Ascending aorta (tissue), 2 donors: ENCODE measurements around the gene ADARB1. TPM values are rescaled to one million over a fixed set of nuclear protein-coding genes. Genes with fewer than 3 reads are reported as not detected.

ENCODE experiments used
- DNase-seq, 2 donors: peaks; one replicate each; pipeline ENCODE4 v3.0.0-alpha.2; 2019; ENCODE audit warnings: low spot score in 2 of 2
- H3K27ac ChIP-seq, 2 donors: fragments of 200-600 bp; sonication (generic); one replicate each; pipeline ENCODE4 v1.5.1; 2016 to 2017; ENCODE audit warnings: mild to moderate bottlenecking in 1 of 2
- H3K27me3 ChIP-seq: fragments of 200-600 bp; sonication (generic); one replicate; pipeline ENCODE4 v1.5.1; 2017
- H3K36me3 ChIP-seq, 2 donors: fragments of 200-600 bp; sonication (generic); one replicate each; pipeline ENCODE4 v1.5.1; 2016
- H3K4me1 ChIP-seq, 2 donors: fragments of 200-600 bp; sonication (generic); one replicate each; pipeline ENCODE4 v1.5.1; 2016 to 2017; ENCODE audit warnings: mild to moderate bottlenecking in 1 of 2
- H3K4me3 ChIP-seq, 2 donors: fragments of 200-600 bp; sonication (generic); one replicate each; pipeline ENCODE4 v1.5.1; 2016 to 2017; ENCODE audit warnings: mild to moderate bottlenecking in 1 of 2
- H3K9me3 ChIP-seq, 2 donors: fragments of 200-600 bp; sonication (generic); one replicate each; pipeline ENCODE4 v1.5.1; 2016
- CTCF ChIP-seq, 3 experiments: fragments of 200-600 bp in 2 of 3; fragments of 450-650 bp in 1 of 3; sonication (generic) in 2 of 3; IDR thresholded peaks; one replicate each; pipeline ENCODE4 v1.5.1; 2016 to 2019; ENCODE audit warnings: antibody characterized with exemption in 3 of 3, mild to moderate bottlenecking in 1 of 3, moderate library complexity in 1 of 3
- intact Hi-C: fragments of 100-400 bp; cut with DNase I; formaldehyde crosslinking; loops from one replicate; pipeline ENCODE4 v1.15.1; 2023
- total RNA-seq: library from RNA; depleted of rRNA; stranded (reverse); fragments of >200 nt; gene quantifications from one replicate; pipeline ENCODE4 v1.1.0, GENCODE V29; 2016

ADARB1 gene
- total RNA-seq, 1 donor from 2014 or later = 82.9 TPM

- peaks cover 27 to 54% of the 10 kb centered on the region in 2 donors for H3K36me3 ChIP-seq
These were observed 136.1 kb downstream of the ADARB1 start for GRCh38 chr21:45210461-45210983.

GRCh38 chr21:45211661-45212060, 137.3 kb downstream of the ADARB1 start:
- no peak for TF ChIP-seq CTCF (IDR thresholded peaks at IDR 0.05)
- H3K27ac ChIP-seq = no peak overlapping the region
- no peak for DNase-seq
- no peaks in the 10 kb centered on the region for H3K27me3 ChIP-seq
- intact Hi-C loops = no loop called here
- H3K4me1 ChIP-seq = no peaks in the 10 kb centered on the region
- H3K9me3 ChIP-seq = peaks cover 0 to 8% of the 10 kb centered on the region in 2 donors
- peaks cover 29 to 51% of the 10 kb centered on the region in 2 donors for H3K36me3 ChIP-seq
- no peak overlapping the region for H3K4me3 ChIP-seq

More at GRCh38 chr21:45210461-45210983, 136.1 kb downstream of the ADARB1 start:
- H3K27ac ChIP-seq = no peak overlapping the region
- DNase-seq = no peak
- no peaks in the 10 kb centered on the region for H3K4me1 ChIP-seq
- intact Hi-C loops = no loop called here
- H3K27me3 ChIP-seq = no peaks in the 10 kb centered on the region
- H3K4me3 ChIP-seq = no peak overlapping the region
- TF ChIP-seq CTCF (IDR thresholded peaks at IDR 0.05) = no peak
- H3K9me3 ChIP-seq = no peaks in the 10 kb centered on the region

- no peaks in the 10 kb centered on the region for H3K27me3 ChIP-seq
- no peak for TF ChIP-seq CTCF (IDR thresholded peaks at IDR 0.05)
- intact Hi-C loops = no loop called here
- no peak for DNase-seq
- peaks cover 19 to 47% of the 10 kb centered on the region in 2 donors for H3K36me3 ChIP-seq
- no peaks in the 10 kb centered on the region for H3K4me1 ChIP-seq
- no peak overlapping the region for H3K4me3 ChIP-seq
- H3K9me3 ChIP-seq = peaks cover 0 to 21% of the 10 kb centered on the region in 2 donors
- H3K27ac ChIP-seq = no peak overlapping the region
These were observed 139.0 kb downstream of the ADARB1 start for GRCh38 chr21:45213392-45213791.

- peaks cover 20 to 45% of the 10 kb centered on the region in 2 donors for H3K36me3 ChIP-seq
- intact Hi-C loops = no loop called here
- TF ChIP-seq CTCF (IDR thresholded peaks at IDR 0.05) = no peak
These were observed 140.8 kb downstream of the ADARB1 start for GRCh38 chr21:45215213-45215612.

GRCh38 chr21:45217010-45217409, 142.6 kb downstream of the ADARB1 start:
- H3K4me1 ChIP-seq = peaks cover 0 to 5% of the 10 kb centered on the region in 2 donors
- H3K27me3 ChIP-seq = no peaks in the 10 kb centered on the region
- DNase-seq = no peak
- no peak for TF ChIP-seq CTCF (IDR thresholded peaks at IDR 0.05)
- no peak overlapping the region for H3K4me3 ChIP-seq
- intact Hi-C loops = no loop called here
- peak overlapping the region in 1 of 2 donors; percentile 20 for H3K27ac ChIP-seq
- peaks cover 0 to 21% of the 10 kb centered on the region in 2 donors for H3K9me3 ChIP-seq
- peaks cover 27 to 45% of the 10 kb centered on the region in 2 donors for H3K36me3 ChIP-seq

More at GRCh38 chr21:45215213-45215612, 140.8 kb downstream of the ADARB1 start:
- Histone ChIP-seq H3K27ac (no peak overlapping the region), H3K4me1 (peaks cover 0 to 5% of the 10 kb centered on the region in 2 donors), H3K27me3 (no peaks in the 10 kb centered on the region), H3K4me3 (no peak overlapping the region), H3K9me3 (peaks cover 0 to 21% of the 10 kb centered on the region in 2 donors)
- DNase-seq = no peak
